ENCODE results near the gene NT5C3A. TPM values are rescaled to one million over a fixed set of nuclear protein-coding genes. Genes with fewer than 3 reads are reported as not detected.
"Not testable (repeated sequence)": the region's sequence is repeated elsewhere in the genome, so short reads cannot be mapped to it uniquely, and the experiment has no call there.

NT5C3A gene
- total RNA-seq, 1 donor from 2014 or later: 28.4 TPM

DNA sequence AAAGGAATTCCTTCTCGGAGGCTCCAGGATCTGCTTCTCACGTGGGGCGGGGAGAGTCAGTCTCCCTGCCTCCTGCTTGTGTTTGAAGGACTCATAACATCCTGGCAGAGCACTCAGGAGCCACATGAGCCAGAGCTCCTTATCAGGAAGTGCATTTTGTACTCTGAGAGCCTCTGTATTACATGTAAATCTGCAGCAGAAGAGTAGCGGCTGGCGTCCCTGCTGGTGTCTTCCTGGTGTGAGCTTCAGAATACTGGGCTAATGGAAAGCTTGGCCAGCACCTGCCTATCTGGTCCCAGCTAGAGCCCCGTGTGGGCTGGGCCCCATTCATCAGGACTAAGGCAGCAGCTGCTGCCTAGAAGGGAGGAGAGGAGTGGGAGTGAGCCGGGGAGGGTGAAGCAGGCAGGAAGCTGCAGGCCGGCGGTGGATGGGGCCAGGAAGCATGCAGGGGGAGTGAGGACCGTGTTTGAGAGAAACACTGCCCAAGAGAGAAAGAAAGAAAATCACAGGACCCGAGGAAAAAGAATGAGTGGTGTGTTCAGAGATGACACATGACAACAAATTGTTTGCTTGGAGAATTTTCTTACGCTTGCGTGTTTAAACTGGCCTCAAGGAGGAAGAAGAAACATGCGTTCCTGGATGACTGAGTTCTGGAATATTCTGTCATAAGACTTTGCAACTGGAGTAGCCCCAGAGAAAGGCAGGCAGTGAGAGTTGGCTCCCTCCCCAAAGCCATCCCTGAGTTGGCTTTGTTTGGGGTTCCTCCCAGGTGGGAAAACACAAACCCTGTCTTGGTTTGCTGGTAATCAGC is 64.0 kb downstream of the NT5C3A start:
- peak; percentile 52 for DNase-seq
- intact Hi-C loops (cut with micrococcal nuclease): not testable (repeated sequence)
- peak; percentile 94 for ATAC-seq

DNA sequence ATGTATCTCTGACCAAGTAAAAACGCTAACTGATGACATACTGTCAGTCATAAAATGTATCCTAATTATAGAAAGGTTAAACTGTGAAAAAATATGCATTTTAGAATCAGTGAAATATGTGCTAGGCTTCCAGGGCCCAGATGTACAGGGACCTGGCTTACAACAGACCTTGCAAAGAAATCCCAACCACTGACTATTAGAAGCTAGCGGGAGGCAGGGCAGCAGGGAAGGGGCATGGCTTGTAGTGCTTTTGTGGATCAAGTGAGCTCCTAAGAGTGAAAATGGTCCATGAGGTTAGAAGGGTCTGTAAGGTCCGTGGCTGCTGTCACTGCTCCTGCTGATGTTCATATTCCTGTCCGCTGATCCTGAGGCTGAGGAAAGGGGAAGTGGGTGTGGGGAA is 64.6 kb downstream of the NT5C3A start:
- DNase-seq; intact Hi-C loops (cut with micrococcal nuclease); ATAC-seq: not testable (repeated sequence)

DNA sequence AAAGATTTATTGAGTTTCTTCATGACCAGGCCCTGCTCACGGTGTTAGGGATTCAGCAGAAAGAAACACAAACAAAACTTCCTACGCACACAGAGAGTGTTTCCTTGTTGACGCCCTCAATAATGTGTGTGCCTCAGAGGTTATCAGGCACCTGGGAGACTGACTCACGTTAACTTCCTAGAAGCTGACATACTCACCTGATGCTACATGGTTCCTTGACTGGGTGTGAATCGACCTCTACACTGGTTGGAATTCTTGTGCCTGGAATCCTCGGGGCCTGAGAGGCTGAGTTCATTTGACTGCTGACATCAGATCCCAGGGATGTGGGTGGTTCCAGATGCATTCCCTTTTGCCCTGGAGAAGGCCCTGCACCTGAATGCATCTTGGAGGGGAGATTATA is 69.8 kb downstream of the NT5C3A start:
- intact Hi-C loops (cut with micrococcal nuclease); DNase-seq; ATAC-seq: not testable (repeated sequence)

DNA sequence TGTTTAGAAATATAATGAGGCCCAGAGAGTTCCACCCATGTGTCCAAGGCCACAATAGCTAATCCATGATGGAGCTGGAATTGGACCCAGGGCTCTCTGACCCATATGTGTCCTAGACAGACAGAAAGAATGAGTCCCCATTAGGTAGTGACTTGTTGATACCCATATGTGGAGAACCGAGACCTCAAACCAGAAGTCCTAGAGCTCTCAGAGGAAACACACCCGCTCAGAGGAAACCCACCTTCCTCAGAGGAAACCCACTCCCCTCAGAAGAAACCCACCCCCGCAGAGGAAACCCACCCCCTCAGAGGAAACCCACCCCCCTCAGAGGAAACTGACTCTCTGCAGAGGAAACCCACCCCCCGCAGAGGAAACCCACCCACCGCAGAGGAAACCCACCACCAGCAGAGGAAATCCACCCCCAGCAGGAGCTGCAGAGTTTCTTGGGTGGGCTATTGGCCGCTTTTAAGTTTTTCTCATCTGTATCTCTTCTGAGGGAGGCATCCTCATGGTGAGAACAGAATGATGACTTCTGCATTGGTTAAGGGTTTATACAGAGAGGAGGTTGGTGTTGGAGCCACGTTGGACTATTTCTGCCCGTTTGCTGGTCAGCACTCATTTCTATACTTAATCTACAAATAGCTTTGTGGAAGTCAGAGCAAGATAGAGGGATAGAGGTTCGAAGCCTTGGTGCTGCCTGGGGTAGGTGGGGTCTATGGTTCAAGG is 70.4 kb downstream of the NT5C3A start:
- ATAC-seq; DNase-seq; intact Hi-C loops (cut with micrococcal nuclease): not testable (repeated sequence)

DNA sequence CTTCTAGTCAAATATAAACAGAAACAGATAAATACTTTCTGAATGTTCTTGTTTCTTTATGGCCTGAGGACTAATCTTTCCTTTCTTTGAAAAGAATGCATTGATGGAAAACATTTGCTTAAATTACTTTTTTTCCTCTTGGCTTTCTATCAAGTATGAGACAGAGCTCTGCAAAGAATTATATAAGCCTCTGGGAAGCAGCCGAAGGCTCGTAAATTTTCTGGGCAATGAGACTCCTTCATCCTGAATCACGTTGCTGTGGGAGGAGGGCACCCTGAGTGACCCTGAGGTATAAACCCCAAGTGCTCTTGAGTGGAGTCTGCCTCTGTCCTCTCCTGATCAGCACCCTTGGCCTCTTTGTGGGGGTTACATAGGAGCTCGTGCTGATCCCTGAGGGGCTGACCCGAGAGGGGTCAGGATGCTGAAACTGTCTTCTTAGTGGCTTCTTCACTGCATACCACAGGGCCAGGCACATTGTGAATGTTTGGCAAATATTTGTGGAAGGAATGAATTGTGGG is 71.4 kb downstream of the NT5C3A start:
- ATAC-seq; intact Hi-C loops (cut with micrococcal nuclease); DNase-seq: not testable (repeated sequence)

DNA sequence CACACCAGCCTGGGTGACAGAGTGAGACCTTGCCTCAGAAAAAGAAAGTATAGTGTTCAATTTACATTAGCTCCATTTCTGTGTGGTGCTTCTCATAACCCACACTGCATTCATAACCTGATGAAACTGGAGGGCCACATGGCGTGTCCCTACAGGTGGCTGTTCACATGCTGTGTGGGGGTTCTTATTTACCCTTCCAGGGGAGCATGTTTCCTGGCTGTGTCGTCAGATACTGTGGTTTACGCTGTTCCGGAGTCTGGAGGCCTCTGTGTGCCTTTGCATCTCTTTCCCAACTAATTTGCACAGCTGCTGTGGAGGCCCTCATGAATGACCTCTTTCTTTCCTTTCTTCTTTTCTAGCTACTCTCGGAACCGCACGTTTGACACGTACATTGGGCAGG is 74.4 kb downstream of the NT5C3A start:
- DNase-seq; ATAC-seq; intact Hi-C loops (cut with micrococcal nuclease): not testable (repeated sequence)

DNA sequence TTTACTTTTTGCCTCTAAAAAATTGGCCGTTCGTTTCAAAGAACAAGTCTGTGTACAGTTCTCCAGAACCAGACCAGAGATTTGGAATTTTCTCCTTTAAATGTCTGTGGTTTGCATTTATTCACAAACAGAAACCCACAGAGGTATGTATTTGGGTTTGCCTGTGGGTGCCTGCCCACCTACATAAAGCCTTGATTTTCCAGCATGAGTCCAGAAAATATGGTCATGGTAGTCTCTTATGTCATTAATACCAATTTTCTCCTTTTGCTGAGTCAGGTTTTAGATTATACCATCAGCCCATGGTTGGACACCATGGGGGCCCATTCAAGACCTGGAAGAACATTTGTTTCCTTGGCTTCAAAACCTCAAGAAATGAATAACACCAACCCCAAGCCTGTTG is 82.7 kb downstream of the NT5C3A start:
- ATAC-seq; intact Hi-C loops (cut with micrococcal nuclease); DNase-seq: not testable (repeated sequence)

DNA sequence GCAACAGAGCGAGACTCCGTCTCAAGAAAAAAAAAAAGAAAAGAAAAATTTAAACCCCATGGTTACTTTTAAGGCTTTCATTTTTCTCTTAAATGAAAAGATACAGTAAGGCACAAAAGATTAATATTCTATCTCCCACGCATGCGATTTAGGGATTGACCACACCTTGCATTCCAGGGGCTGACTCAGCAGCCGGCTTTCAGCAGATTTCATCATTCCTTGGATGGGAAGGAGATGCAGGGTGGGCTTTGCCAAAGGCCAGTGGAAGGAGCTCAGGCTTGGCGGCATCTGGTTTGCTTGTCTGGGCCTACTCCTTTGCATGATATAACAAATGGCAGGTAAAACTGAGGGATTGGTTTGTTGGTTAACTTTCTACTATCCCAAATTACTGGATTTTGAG is 83.3 kb downstream of the NT5C3A start:
- intact Hi-C loops (cut with micrococcal nuclease): not testable (repeated sequence)
- DNase-seq (peak; percentile 32), ATAC-seq (peak; percentile 22)

DNA sequence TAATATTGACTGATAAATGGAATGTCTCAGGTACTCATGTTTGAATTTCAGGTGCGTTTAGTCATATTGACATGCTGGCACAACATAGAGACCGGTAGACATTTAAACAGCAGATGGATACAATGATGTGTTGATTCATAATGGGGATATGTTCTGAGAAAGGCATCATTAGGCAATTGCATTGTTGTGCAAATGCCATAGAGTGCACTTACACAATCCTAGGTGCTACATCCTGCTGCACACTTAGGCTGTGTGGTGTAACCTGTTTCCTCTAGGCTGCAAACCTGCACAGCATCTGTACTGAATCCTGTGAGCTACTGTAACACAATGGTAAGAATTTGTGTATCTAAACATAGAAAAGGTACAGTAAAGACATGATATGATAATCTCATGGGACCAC is 85.4 kb downstream of the NT5C3A start:
- DNase-seq; intact Hi-C loops (cut with micrococcal nuclease); ATAC-seq: not testable (repeated sequence)

DNA sequence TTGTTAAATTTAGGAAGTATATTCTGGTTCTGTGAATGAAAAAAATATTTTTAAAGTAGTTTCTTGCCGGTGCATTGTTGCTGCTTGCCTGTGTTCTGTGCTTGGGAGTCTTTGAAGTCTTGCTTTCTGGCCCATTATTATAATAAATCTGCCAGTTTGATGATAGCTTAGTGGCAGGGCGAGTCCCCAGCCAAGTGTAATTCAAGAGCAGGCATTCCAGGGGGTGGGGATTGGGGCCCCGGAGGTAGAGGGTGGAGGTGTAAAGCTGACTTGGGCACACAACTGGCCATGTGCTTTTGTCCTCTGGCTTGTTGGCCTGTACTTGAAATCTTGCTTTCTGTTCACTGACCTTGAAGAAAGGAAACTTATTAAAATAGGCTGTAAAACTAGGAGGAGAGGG is 90.6 kb downstream of the NT5C3A start:
- ATAC-seq: peak; percentile 90
- DNase-seq: not testable (repeated sequence)

DNA sequence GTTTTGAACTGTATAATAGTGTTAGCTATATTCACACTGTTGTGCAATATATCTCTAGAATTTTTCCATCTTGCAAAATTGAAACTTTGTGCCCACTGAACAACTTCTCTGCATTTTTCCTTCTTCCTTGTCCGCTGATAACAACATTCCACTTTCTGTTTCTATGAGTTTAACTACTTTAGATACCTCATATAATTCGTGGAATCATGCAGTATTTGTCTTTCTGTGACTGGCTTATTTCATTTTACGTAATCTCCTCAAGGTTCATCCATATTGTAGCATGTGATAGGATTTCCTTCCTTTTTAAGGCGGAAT is 95.4 kb downstream of the NT5C3A start:
- ATAC-seq; DNase-seq; intact Hi-C loops (cut with micrococcal nuclease): not testable (repeated sequence)

More for the DNA sequence above, 90.6 kb downstream of the NT5C3A start:
- intact Hi-C loops (cut with micrococcal nuclease): not testable (repeated sequence)

DNA sequence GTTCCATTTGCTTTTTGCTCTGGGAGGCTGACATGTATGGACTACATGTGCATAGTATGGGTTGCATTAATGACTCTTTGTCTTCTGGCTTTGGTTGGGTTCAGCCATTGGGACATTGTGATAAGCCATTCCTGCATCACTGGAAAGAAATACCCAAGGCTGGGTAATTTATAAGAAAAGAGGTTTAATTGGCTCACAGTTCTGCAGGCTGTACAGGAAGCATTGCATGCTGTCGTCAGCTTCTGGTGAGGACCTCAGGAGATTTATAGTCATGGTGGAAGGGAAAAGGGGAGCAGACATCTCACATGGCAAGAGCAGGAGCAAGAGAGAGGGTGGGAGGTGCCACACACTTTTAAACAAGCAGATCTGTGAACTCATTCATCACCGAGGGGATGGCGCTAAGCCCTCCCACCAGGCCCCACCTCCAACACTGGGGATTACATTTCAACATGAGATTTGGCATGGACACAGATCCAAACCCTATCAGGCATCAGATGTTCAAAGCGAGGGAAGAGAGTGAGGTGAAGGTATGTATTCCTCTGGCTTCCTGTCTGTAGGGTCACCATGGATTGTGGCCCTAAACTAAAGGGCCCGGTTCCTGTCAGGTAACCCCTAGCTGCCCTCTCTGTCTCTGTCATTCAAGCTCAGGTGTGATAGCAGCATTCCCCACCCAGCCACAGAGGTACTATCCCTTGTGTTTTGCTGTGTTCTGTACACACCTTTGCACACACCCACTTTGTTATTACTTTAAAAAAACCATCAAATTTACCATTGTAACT is 95.9 kb downstream of the NT5C3A start:
- ATAC-seq; intact Hi-C loops (cut with micrococcal nuclease); DNase-seq: not testable (repeated sequence)

DNA sequence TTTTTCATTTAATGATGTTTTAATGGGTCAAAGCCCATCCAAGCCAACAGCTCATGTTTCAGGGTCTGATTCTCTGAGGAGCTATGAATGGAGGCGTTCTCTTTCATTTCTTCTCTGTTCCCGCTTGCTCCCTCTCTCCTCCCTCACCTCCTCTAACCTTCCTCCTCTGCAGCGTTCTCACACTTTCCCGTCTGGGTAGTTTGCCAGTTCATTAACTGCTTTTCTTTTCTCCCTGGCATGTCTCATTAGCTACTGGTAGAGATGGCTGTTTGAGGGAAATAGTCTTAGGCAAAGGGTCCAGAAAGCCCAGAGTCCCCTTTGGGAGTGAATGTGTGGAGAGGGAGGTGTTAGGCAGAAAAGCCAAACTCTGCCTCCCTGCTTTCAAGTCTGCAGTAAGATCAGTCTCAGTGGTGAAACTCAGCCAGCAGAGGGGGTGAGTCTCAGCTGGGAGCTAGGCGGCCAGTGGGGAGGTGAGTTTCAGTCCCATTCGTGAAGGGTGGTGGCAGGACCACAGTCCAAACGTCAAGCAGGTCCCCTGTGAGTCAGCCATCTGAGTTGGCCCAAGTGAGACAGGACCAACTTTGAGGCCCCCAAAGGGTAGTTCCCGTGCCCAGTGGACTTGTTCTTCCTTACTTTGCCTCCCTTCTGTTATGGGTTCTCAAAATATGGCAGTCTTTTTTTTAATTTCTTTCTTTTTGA is 98.0 kb downstream of the NT5C3A start:
- ATAC-seq: peak; percentile 81
- DNase-seq; intact Hi-C loops (cut with micrococcal nuclease): not testable (repeated sequence)

Other genes starting within 250 kb of the NT5C3A start
- 25.5 TPM for gene KBTBD2, start 171.0 kb downstream of the NT5C3A start, total RNA-seq
- 143 TPM for gene FKBP9, start 105.3 kb downstream of the NT5C3A start, total RNA-seq
- 23.3 TPM for gene RP9, start 46.6 kb upstream of the NT5C3A start, total RNA-seq
- gene BBS9, start 66.8 kb upstream of the NT5C3A start, total RNA-seq: 9.6 TPM